Measurements from ENCODE around the gene PINK1.

Gene PINK1

DNA sequence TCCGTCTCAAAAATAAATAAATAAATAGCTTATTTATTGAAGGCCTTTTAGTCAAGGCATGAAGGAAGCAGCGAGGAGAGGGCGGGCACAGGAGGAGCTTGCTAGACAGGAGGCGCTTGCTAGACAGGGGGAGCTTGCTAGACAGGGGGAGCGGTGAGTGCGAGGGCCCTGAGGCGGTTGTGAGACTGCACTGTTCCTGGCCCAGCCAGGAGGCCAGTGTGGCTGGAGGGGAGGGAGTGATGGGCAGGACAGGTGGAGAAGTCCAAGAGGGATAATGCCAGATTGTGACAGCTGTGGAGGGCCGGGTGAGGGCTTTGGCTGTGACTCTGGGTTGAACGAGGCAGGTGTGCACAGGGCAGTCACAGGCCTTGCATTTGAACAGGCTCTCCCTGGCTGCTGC is 66.3 kb downstream of the PINK1 start:
- in situ Hi-C loops (cut with MboI; ENCODE audit: low sequenced_read_pairs): loop anchor here (25.0 kb wide), 1 partner anchor 488 kb away; the partner anchor contains the start of gene EIF4G3

DNA sequence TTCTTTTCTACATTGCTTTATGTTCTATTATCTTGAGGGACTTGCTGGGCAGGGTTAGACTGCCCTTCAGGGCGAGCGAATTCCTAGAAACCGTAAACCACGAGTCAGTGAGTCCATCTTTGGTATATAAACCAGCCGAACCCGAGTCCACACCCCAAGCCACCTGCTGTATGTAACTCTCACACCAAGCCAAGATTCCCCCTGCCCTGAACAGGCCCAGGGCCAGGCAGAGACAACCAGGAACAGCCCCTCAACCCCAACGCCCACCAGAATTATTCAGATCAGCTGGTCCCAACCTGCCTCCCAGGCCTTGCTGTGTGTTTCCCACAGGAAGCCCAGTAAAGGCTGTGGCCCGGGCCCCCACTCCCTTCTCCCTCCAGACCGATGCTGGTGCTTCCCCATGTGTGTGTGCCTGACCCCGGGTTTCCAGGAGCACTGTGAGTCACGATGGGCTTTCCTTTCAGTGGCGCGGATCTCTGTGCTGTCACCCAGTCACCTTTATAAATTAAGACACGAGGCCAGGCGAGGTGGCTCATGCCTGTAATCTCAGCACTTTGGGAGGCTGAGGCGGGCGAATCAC is 67.5 kb downstream of the PINK1 start:
- in situ Hi-C loops (cut with MboI; ENCODE audit: low sequenced_read_pairs): no loop called here

Measured in HL-60/S4 treated with phorbol 12-myristate 13-acetate at 8.2 ng/mL for 4 days and 3 days (cell line).